Measurements from ENCODE around the gene AQP2. TPM values are rescaled to one million over a fixed set of nuclear protein-coding genes. Genes with fewer than 3 reads are reported as not detected.

AQP2 gene
- total and polyA plus RNA-seq, 4 donors = not detected

DNA sequence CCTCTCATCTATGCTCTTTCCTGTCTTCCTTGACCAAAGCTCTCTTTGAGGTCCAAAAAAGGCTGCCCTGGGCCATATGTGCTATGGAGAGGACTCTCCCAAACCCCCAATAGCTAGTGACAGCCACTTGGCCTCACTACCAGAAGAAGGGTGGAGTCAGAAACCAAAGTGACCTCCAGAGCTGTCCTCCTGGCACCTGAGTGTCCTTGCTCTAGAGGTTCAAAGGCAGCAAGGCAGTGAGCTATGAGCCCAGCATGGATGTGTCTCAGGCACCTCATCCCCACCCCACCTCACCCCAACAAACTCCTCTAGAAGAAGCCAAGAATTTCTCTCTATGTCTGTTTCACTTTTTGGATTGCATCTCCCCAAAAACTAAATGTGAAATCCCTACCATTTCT lies 7.0 kb downstream of the AQP2 start (continued):
- TF ChIP-seq, protein P1, sequence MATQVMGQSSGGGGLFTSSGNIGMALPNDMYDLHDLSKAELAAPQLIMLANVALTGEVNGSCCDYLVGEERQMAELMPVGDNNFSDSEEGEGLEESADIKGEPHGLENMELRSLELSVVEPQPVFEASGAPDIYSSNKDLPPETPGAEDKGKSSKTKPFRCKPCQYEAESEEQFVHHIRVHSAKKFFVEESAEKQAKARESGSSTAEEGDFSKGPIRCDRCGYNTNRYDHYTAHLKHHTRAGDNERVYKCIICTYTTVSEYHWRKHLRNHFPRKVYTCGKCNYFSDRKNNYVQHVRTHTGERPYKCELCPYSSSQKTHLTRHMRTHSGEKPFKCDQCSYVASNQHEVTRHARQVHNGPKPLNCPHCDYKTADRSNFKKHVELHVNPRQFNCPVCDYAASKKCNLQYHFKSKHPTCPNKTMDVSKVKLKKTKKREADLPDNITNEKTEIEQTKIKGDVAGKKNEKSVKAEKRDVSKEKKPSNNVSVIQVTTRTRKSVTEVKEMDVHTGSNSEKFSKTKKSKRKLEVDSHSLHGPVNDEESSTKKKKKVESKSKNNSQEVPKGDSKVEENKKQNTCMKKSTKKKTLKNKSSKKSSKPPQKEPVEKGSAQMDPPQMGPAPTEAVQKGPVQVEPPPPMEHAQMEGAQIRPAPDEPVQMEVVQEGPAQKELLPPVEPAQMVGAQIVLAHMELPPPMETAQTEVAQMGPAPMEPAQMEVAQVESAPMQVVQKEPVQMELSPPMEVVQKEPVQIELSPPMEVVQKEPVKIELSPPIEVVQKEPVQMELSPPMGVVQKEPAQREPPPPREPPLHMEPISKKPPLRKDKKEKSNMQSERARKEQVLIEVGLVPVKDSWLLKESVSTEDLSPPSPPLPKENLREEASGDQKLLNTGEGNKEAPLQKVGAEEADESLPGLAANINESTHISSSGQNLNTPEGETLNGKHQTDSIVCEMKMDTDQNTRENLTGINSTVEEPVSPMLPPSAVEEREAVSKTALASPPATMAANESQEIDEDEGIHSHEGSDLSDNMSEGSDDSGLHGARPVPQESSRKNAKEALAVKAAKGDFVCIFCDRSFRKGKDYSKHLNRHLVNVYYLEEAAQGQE (IDR thresholded peaks at IDR 0.05) = no peak
- TF ChIP-seq GABPA (IDR thresholded peaks at IDR 0.05 in 1 of 2, conservative IDR thresholded peaks at IDR 0.05 in 1 of 2) (no peak), RAD21 (IDR thresholded peaks at IDR 0.05) (no peak), EGR1 (IDR thresholded peaks at IDR 0.05; ENCODE audit: low read depth in 2 of 2) (no peak), HNF4A (conservative IDR thresholded peaks at IDR 0.05) (no peak)

DNA sequence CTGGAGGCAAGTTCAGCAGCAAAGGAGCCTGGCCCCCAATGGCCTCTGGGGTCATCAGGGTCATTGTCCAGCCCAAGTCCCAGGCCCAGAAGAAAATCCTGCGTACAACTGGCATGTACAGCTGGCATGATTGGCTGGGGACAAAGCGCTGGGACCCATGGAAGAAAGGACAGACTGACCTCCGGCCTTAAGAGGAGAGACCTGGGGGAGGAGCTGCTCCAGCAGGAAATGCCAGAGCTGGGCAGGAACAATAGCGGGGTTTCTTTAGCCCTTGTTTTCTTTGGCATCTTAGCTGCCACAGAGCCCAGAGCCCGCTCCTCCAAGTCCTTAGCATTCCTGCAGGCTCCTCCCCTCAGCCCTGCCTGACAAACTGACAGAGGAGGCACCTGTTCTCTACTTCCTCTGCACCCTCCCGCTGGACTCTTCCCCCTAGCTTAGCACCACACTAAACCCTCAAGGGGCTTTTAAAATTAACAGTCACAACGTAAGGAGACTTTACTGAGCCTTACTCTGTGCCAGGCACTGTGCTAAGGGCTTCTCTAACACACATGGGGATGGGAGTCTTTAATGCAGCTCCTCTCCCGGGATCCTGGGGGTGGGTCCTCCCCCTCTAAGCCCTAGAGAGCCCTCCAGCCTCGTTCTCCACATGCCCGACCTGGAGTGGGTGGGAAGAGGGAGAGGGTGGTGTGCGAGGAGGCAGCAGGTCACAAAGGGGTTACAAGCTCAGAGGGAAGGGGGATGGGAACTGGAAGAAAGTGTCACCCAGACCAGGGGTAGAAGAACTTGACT lies 9.3 kb downstream of the AQP2 start:
- Histone ChIP-seq H3K36me3 (ENCODE audit: control insufficient read depth in 4 of 4, insufficient read depth in 3 of 4, low read depth in 1 of 4, low read length in 3 of 4) (no peaks in the 10 kb centered on the region), H3K4me3 (ENCODE audit: low read depth in 1 of 3, low read length in 3 of 3) (no peak overlapping the region), H3K9ac (ENCODE audit: low read depth in 1 of 2, low read length in 2 of 2) (no peak overlapping the region), H3K27ac (ENCODE audit: low read depth in 1 of 2, low read length in 2 of 2) (no peak overlapping the region), H3K4me1 (ENCODE audit: control insufficient read depth in 4 of 4, insufficient read depth in 4 of 4, low read length in 3 of 4) (peaks cover 2 to 18% (median 14%) of the 10 kb centered on the region in 4 donors), H3K27me3 (ENCODE audit: control insufficient read depth in 4 of 4, insufficient read depth in 4 of 4, low read length in 3 of 4) (peaks cover 0 to 5% (median 2%) of the 10 kb centered on the region in 4 donors), H3K9me3 (ENCODE audit: control insufficient read depth in 4 of 4, low read length in 3 of 4) (no peaks in the 10 kb centered on the region)
- WGBS = 62% methylated on average over 11 of the region's 11 CpGs
- DNase-seq (ENCODE audit: low spot score) = no peak
- TF ChIP-seq, protein P2, sequence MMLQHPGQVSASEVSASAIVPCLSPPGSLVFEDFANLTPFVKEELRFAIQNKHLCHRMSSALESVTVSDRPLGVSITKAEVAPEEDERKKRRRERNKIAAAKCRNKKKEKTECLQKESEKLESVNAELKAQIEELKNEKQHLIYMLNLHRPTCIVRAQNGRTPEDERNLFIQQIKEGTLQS (IDR thresholded peaks at IDR 0.05) = no peak
- no peak for TF ChIP-seq JUND (IDR thresholded peaks at IDR 0.05)
- TF ChIP-seq, protein P3, sequence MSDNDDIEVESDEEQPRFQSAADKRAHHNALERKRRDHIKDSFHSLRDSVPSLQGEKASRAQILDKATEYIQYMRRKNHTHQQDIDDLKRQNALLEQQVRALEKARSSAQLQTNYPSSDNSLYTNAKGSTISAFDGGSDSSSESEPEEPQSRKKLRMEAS (IDR thresholded peaks at IDR 0.05) = no peak
- no peak for TF ChIP-seq RXRA (IDR thresholded peaks at IDR 0.05)
- TF ChIP-seq GABPA (IDR thresholded peaks at IDR 0.05 in 1 of 2, conservative IDR thresholded peaks at IDR 0.05 in 1 of 2) = no peak
- TF ChIP-seq EGR1 (IDR thresholded peaks at IDR 0.05; ENCODE audit: low read depth in 2 of 2) = no peak
- TF ChIP-seq, protein P4, sequence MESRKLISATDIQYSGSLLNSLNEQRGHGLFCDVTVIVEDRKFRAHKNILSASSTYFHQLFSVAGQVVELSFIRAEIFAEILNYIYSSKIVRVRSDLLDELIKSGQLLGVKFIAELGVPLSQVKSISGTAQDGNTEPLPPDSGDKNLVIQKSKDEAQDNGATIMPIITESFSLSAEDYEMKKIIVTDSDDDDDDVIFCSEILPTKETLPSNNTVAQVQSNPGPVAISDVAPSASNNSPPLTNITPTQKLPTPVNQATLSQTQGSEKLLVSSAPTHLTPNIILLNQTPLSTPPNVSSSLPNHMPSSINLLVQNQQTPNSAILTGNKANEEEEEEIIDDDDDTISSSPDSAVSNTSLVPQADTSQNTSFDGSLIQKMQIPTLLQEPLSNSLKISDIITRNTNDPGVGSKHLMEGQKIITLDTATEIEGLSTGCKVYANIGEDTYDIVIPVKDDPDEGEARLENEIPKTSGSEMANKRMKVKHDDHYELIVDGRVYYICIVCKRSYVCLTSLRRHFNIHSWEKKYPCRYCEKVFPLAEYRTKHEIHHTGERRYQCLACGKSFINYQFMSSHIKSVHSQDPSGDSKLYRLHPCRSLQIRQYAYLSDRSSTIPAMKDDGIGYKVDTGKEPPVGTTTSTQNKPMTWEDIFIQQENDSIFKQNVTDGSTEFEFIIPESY (IDR thresholded peaks at IDR 0.05) = no peak
- TF ChIP-seq, protein P5, sequence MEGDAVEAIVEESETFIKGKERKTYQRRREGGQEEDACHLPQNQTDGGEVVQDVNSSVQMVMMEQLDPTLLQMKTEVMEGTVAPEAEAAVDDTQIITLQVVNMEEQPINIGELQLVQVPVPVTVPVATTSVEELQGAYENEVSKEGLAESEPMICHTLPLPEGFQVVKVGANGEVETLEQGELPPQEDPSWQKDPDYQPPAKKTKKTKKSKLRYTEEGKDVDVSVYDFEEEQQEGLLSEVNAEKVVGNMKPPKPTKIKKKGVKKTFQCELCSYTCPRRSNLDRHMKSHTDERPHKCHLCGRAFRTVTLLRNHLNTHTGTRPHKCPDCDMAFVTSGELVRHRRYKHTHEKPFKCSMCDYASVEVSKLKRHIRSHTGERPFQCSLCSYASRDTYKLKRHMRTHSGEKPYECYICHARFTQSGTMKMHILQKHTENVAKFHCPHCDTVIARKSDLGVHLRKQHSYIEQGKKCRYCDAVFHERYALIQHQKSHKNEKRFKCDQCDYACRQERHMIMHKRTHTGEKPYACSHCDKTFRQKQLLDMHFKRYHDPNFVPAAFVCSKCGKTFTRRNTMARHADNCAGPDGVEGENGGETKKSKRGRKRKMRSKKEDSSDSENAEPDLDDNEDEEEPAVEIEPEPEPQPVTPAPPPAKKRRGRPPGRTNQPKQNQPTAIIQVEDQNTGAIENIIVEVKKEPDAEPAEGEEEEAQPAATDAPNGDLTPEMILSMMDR (IDR thresholded peaks at IDR 0.05; ENCODE audit: low read depth, low read length, missing input control) = no peak
- TF ChIP-seq HNF4A (conservative IDR thresholded peaks at IDR 0.05) = no peak
- TF ChIP-seq YY1 (IDR thresholded peaks at IDR 0.05) = no peak
- no peak for TF ChIP-seq TAF1 (conservative IDR thresholded peaks at IDR 0.05)
- TF ChIP-seq FOXA1 (IDR thresholded peaks at IDR 0.05) = no peak
- no peak for TF ChIP-seq RAD21 (IDR thresholded peaks at IDR 0.05)
- TF ChIP-seq FOXA2 (IDR thresholded peaks at IDR 0.05) = no peak
- TF ChIP-seq, protein P1 (IDR thresholded peaks at IDR 0.05) = no peak
- TF ChIP-seq NR2F2 (IDR thresholded peaks at IDR 0.05) = no peak
- TF ChIP-seq HNF4G (IDR thresholded peaks at IDR 0.05) = no peak
- TF ChIP-seq SP1 (IDR thresholded peaks at IDR 0.05) = no peak

Data from liver (tissue), 9 donors.